ENCODE results near the gene HEMK1.

DNA sequence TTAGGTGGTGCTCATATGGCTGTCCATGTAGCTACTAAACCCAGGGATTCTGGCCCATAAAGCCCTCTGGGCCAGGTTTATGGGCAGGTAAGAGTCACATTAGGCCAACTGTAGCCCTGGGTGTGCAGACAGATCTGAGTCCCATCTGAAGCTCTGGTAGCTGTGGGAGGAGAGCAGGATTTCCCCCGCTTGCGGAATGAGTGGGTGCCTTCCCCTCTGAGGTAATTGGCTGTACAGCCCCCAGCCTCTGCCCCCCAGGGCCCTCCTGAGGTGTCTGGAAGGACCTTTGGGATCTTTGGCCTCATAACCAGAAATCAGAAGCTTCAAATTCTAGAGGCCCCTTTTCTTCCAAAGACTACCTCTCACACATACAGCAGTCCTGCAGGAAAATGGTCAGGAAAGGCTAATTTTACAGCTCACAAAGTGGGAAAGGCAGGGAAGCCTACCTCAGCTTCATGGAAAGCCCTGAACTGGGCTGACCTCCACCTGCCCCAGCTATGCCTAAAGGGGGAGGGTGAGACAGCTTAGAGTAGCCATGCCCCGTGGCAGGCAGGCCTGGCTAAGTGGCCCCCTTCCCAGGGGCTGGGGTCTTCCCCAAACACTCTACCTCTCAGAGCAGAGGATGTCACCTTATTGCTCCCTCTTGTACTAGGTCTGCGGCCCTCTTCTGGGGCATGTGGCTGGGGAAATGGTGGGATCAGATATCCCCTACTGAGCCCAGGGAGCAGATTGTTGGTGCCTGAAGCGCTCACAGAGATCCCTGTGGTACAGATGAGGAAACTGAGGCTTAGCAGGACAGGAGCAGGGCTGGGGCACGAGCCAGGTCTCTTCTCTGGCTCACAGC lies 16.8 kb downstream of the HEMK1 start:
- TF ChIP-seq, protein P1, sequence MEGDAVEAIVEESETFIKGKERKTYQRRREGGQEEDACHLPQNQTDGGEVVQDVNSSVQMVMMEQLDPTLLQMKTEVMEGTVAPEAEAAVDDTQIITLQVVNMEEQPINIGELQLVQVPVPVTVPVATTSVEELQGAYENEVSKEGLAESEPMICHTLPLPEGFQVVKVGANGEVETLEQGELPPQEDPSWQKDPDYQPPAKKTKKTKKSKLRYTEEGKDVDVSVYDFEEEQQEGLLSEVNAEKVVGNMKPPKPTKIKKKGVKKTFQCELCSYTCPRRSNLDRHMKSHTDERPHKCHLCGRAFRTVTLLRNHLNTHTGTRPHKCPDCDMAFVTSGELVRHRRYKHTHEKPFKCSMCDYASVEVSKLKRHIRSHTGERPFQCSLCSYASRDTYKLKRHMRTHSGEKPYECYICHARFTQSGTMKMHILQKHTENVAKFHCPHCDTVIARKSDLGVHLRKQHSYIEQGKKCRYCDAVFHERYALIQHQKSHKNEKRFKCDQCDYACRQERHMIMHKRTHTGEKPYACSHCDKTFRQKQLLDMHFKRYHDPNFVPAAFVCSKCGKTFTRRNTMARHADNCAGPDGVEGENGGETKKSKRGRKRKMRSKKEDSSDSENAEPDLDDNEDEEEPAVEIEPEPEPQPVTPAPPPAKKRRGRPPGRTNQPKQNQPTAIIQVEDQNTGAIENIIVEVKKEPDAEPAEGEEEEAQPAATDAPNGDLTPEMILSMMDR (IDR thresholded peaks at IDR 0.05): no peak
- TF ChIP-seq GATA3 (IDR thresholded peaks at IDR 0.05; ENCODE audit: borderline replicate concordance): no peak
- TF ChIP-seq RCOR1 (IDR thresholded peaks at IDR 0.05; ENCODE audit: low read depth, low read length): no peak
- TF ChIP-seq, protein P2, sequence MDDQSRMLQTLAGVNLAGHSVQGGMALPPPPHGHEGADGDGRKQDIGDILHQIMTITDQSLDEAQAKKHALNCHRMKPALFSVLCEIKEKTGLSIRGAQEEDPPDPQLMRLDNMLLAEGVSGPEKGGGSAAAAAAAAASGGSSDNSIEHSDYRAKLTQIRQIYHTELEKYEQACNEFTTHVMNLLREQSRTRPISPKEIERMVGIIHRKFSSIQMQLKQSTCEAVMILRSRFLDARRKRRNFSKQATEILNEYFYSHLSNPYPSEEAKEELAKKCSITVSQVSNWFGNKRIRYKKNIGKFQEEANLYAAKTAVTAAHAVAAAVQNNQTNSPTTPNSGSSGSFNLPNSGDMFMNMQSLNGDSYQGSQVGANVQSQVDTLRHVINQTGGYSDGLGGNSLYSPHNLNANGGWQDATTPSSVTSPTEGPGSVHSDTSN (IDR thresholded peaks at IDR 0.05): no peak
- no peak for TF ChIP-seq BHLHE40 (IDR thresholded peaks at IDR 0.05; ENCODE audit: low read depth, low read length)
- TF ChIP-seq RFX5 (IDR thresholded peaks at IDR 0.05): no peak
- TF ChIP-seq POLR2A (IDR thresholded peaks at IDR 0.05; ENCODE audit: low read length): no peak
- TF ChIP-seq MYC (IDR thresholded peaks at IDR 0.05; ENCODE audit: borderline replicate concordance, low read length): no peak
- no peak for TF ChIP-seq CBX8 (IDR thresholded peaks at IDR 0.05)
